A549 (cell line): ENCODE measurements around the gene CFAP91. TPM values are rescaled to one million over a fixed set of nuclear protein-coding genes. Genes with fewer than 3 reads are reported as not detected.

ENCODE experiments used
- polyA plus RNA-seq, 4 experiments: library from polyadenylated mRNA; depleted of rRNA in 3 of 4; stranded (reverse); fragments of >200 nt; fragmentation: RNase III in 1 of 4; extraction: RNeasy Plus Mini Kit Qiagen cat#74134 plus additional on column Dnase treatment in 1 of 4; gene quantifications; 2 replicates in 3 of 4; 3 replicates in 1 of 4; pipeline ENCODE4 v1.2.3, GENCODE V29; 2011 to 2017

CFAP91 gene
- polyA plus RNA-seq, 2 of the 4 experiments (the other 2 are of a cell fraction): 0.41 to 1.1 TPM

Other genes with a start within 250 kb of the CFAP91 start
- 21.9 and 38.9 TPM in 2 replicates for gene TMEM39A, start 239.4 kb upstream of the CFAP91 start, polyA plus RNA-seq (2011; rRNA removed)
- 13.9 to 16.9 TPM (median 15.7 TPM) in 3 replicates for gene TMEM39A, start 239.4 kb upstream of the CFAP91 start, polyA plus RNA-seq (2017; fragmentation: RNase III; extraction: RNeasy Plus Mini Kit Qiagen cat#74134 plus additional on column Dnase treatment)
- 19.2 and 19.4 TPM in 2 replicates for gene POGLUT1, start 234.1 kb upstream of the CFAP91 start, polyA plus RNA-seq (2011; rRNA removed)
- gene POGLUT1, start 234.1 kb upstream of the CFAP91 start, polyA plus RNA-seq (2017; fragmentation: RNase III; extraction: RNeasy Plus Mini Kit Qiagen cat#74134 plus additional on column Dnase treatment): 10.2 to 11.4 TPM (median 11.4 TPM) in 3 replicates
- 127 and 135 TPM in 2 replicates for gene TIMMDC1, start 204.5 kb upstream of the CFAP91 start, polyA plus RNA-seq (2011; rRNA removed)
- 89.8 to 97.0 TPM (median 90.1 TPM) in 3 replicates for gene TIMMDC1, start 204.5 kb upstream of the CFAP91 start, polyA plus RNA-seq (2017; fragmentation: RNase III; extraction: RNeasy Plus Mini Kit Qiagen cat#74134 plus additional on column Dnase treatment)
- gene CD80, start 143.4 kb upstream of the CFAP91 start, polyA plus RNA-seq (2011; rRNA removed): 0.08 TPM in 1 of 2 replicates, not detected in the other
- gene CD80, start 143.4 kb upstream of the CFAP91 start, polyA plus RNA-seq (2017; fragmentation: RNase III; extraction: RNeasy Plus Mini Kit Qiagen cat#74134 plus additional on column Dnase treatment): not detected in 3 replicates
- gene ADPRH, start 123.5 kb upstream of the CFAP91 start, polyA plus RNA-seq (2011; rRNA removed): 3.7 and 4.1 TPM in 2 replicates
- gene ADPRH, start 123.5 kb upstream of the CFAP91 start, polyA plus RNA-seq (2017; fragmentation: RNase III; extraction: RNeasy Plus Mini Kit Qiagen cat#74134 plus additional on column Dnase treatment): 3.3 to 4.2 TPM (median 3.8 TPM) in 3 replicates
- 0.18 and 0.41 TPM in 2 replicates for gene PLA1A, start 105.1 kb upstream of the CFAP91 start, polyA plus RNA-seq (2011; rRNA removed)
- 0.12 to 0.17 TPM (median 0.12 TPM) in 3 replicates for gene PLA1A, start 105.1 kb upstream of the CFAP91 start, polyA plus RNA-seq (2017; fragmentation: RNase III; extraction: RNeasy Plus Mini Kit Qiagen cat#74134 plus additional on column Dnase treatment)
- gene POPDC2, start 42.4 kb upstream of the CFAP91 start, polyA plus RNA-seq (2011; rRNA removed): 0.62 and 1.0 TPM in 2 replicates
- 0.17 to 0.74 TPM (median 0.54 TPM) in 3 replicates for gene POPDC2, start 42.4 kb upstream of the CFAP91 start, polyA plus RNA-seq (2017; fragmentation: RNase III; extraction: RNeasy Plus Mini Kit Qiagen cat#74134 plus additional on column Dnase treatment)
- gene COX17, start 25.6 kb upstream of the CFAP91 start, polyA plus RNA-seq (2011; rRNA removed): 75.7 and 79.0 TPM in 2 replicates
- 149 to 157 TPM (median 151 TPM) in 3 replicates for gene COX17, start 25.6 kb upstream of the CFAP91 start, polyA plus RNA-seq (2017; fragmentation: RNase III; extraction: RNeasy Plus Mini Kit Qiagen cat#74134 plus additional on column Dnase treatment)
- 0.03 TPM in 1 of 2 replicates, not detected in the other for gene NR1I2, start 79.1 kb downstream of the CFAP91 start, polyA plus RNA-seq (2011; rRNA removed)
- 0.05 TPM in 1 of 3 replicates, not detected in the others for gene NR1I2, start 79.1 kb downstream of the CFAP91 start, polyA plus RNA-seq (2017; fragmentation: RNase III; extraction: RNeasy Plus Mini Kit Qiagen cat#74134 plus additional on column Dnase treatment)